WTC11 (cell line): ENCODE measurements around the gene DMD.

Experiments used
- ATF1 ChIP-seq: sonication (generic); formaldehyde crosslinking; IDR thresholded peaks from 2 replicates; pipeline ENCODE4 v1.8.1; 2023; ENCODE audit warnings: mild to moderate bottlenecking, moderate library complexity, missing genetic modification reagents
- CREM ChIP-seq: sonication (generic); formaldehyde crosslinking; IDR thresholded peaks from 2 replicates; pipeline ENCODE4 v1.8.1; 2022; ENCODE audit warnings: mild to moderate bottlenecking, missing genetic modification reagents, moderate library complexity
- KAT7 ChIP-seq: sonication (generic); formaldehyde crosslinking; IDR thresholded peaks from 2 replicates; pipeline ENCODE4 v1.8.1; 2023; ENCODE audit warnings: missing genetic modification reagents, mild to moderate bottlenecking, borderline replicate concordance
- RELA ChIP-seq: sonication (generic); formaldehyde crosslinking; IDR thresholded peaks from 2 replicates; pipeline ENCODE4 v1.8.1; 2022; ENCODE audit warnings: missing genetic modification reagents, mild to moderate bottlenecking, borderline replicate concordance
- TF ChIP-seq, protein P1 (sequence below): fragments of 200-600 bp; IDR thresholded peaks from 2 replicates; pipeline ENCODE4 v1.8.0; 2022; ENCODE audit warnings: antibody characterized with exemption
- TF ChIP-seq, protein P2 (sequence below): sonication (generic); formaldehyde crosslinking; IDR thresholded peaks from 2 replicates; pipeline ENCODE4 v1.8.1; 2023; ENCODE audit warnings: mild to moderate bottlenecking, missing genetic modification reagents

- TF ChIP-seq ATF1 = no peak
- no peak for TF ChIP-seq CREM (CRISPR knock-in tag)
- TF ChIP-seq, protein P1, sequence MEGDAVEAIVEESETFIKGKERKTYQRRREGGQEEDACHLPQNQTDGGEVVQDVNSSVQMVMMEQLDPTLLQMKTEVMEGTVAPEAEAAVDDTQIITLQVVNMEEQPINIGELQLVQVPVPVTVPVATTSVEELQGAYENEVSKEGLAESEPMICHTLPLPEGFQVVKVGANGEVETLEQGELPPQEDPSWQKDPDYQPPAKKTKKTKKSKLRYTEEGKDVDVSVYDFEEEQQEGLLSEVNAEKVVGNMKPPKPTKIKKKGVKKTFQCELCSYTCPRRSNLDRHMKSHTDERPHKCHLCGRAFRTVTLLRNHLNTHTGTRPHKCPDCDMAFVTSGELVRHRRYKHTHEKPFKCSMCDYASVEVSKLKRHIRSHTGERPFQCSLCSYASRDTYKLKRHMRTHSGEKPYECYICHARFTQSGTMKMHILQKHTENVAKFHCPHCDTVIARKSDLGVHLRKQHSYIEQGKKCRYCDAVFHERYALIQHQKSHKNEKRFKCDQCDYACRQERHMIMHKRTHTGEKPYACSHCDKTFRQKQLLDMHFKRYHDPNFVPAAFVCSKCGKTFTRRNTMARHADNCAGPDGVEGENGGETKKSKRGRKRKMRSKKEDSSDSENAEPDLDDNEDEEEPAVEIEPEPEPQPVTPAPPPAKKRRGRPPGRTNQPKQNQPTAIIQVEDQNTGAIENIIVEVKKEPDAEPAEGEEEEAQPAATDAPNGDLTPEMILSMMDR = no peak
- TF ChIP-seq RELA (CRISPR knock-in tag) = no peak
- TF ChIP-seq KAT7 = no peak
- TF ChIP-seq, protein P2, sequence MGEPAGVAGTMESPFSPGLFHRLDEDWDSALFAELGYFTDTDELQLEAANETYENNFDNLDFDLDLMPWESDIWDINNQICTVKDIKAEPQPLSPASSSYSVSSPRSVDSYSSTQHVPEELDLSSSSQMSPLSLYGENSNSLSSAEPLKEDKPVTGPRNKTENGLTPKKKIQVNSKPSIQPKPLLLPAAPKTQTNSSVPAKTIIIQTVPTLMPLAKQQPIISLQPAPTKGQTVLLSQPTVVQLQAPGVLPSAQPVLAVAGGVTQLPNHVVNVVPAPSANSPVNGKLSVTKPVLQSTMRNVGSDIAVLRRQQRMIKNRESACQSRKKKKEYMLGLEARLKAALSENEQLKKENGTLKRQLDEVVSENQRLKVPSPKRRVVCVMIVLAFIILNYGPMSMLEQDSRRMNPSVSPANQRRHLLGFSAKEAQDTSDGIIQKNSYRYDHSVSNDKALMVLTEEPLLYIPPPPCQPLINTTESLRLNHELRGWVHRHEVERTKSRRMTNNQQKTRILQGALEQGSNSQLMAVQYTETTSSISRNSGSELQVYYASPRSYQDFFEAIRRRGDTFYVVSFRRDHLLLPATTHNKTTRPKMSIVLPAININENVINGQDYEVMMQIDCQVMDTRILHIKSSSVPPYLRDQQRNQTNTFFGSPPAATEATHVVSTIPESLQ (CRISPR knock-in tag) = no peak
Measured at GRCh38 chrX:31269914-31270313, 1941.4 kb downstream of the DMD start.
